Measurements from ENCODE around the gene VAMP7.

DNA sequence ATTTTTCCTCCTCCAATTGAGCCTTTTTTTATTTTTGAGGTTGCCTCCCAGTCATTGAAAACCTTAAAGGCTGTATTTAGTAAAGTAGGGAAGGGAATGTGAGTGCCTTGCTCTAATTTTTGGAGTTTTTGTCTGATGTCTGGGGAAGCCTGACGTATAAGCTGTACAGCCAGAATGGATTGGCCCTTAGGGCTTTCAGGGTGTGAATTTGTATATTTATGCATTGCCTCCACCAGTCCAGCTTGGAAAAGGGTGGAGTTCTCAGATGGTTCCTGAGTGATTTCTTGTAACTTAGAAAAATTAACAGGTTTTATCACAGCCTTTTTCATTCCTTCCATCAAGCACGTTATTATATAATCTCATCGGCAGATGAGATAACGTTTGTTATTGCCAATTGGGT lies 107.7 kb downstream of the VAMP7 start:
- TF ChIP-seq, protein P1, sequence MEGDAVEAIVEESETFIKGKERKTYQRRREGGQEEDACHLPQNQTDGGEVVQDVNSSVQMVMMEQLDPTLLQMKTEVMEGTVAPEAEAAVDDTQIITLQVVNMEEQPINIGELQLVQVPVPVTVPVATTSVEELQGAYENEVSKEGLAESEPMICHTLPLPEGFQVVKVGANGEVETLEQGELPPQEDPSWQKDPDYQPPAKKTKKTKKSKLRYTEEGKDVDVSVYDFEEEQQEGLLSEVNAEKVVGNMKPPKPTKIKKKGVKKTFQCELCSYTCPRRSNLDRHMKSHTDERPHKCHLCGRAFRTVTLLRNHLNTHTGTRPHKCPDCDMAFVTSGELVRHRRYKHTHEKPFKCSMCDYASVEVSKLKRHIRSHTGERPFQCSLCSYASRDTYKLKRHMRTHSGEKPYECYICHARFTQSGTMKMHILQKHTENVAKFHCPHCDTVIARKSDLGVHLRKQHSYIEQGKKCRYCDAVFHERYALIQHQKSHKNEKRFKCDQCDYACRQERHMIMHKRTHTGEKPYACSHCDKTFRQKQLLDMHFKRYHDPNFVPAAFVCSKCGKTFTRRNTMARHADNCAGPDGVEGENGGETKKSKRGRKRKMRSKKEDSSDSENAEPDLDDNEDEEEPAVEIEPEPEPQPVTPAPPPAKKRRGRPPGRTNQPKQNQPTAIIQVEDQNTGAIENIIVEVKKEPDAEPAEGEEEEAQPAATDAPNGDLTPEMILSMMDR (IDR thresholded peaks at IDR 0.05): no peak
- TF ChIP-seq POLR2A (IDR thresholded peaks at IDR 0.05): no peak

Data from right lobe of liver (tissue), 4 donors.